ENCODE measurements around the gene DRAXIN.

DNA sequence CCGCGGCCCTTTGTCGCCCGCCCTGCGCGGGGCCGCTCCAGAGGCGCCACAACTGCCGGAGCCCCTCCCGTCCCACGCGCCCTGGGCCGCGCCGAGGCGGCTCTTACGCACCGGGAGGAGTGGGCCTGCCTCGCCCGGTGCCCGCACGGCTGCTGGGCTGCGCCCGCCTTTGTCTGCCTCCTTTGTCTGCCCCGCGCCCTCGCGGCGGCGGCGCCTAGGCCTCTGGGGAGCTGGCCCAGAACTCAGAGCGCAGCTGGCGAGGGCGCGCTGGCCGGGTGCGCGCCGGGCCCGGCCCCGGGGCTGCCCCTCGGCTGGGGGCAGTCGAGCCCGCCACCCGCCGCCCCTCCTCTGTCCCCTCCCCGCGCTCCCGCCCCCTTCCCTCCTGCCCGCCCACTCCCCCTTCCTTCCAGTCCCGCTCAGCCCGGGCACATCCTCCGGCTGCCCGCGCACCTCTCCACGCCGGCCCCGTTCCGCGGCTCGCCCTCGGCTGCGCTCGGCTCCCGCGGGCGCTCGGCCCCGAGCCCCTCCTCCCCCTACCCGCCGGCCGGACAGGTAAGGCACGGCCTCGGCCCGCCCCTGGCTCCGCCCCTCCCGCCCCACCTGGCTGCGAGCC is at the start of gene DRAXIN:
- TF ChIP-seq, protein P1, sequence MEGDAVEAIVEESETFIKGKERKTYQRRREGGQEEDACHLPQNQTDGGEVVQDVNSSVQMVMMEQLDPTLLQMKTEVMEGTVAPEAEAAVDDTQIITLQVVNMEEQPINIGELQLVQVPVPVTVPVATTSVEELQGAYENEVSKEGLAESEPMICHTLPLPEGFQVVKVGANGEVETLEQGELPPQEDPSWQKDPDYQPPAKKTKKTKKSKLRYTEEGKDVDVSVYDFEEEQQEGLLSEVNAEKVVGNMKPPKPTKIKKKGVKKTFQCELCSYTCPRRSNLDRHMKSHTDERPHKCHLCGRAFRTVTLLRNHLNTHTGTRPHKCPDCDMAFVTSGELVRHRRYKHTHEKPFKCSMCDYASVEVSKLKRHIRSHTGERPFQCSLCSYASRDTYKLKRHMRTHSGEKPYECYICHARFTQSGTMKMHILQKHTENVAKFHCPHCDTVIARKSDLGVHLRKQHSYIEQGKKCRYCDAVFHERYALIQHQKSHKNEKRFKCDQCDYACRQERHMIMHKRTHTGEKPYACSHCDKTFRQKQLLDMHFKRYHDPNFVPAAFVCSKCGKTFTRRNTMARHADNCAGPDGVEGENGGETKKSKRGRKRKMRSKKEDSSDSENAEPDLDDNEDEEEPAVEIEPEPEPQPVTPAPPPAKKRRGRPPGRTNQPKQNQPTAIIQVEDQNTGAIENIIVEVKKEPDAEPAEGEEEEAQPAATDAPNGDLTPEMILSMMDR (tag by site-specific recombination; IDR thresholded peaks at IDR 0.05), result no peak
- TF ChIP-seq ZNF510 (tag by site-specific recombination; IDR thresholded peaks at IDR 0.05; ENCODE audit: insufficient replicate concordance) (no peak), REPIN1 (tag by site-specific recombination; IDR thresholded peaks at IDR 0.05; ENCODE audit: low read depth) (no peak), YY1 (tag by site-specific recombination; IDR thresholded peaks at IDR 0.05) (no peak), ZNF658 (tag by site-specific recombination; IDR thresholded peaks at IDR 0.05) (no peak), ZNF561 (tag by site-specific recombination; IDR thresholded peaks at IDR 0.05; ENCODE audit: borderline replicate concordance) (peak; percentile 59; the same call in 1 of the 2 replicates), ZNF202 (tag by site-specific recombination; IDR thresholded peaks at IDR 0.05; ENCODE audit: borderline replicate concordance) (no peak), ZNF830 (tag by site-specific recombination; IDR thresholded peaks at IDR 0.05; ENCODE audit: low read depth) (no peak), ZNF133 (tag by site-specific recombination; IDR thresholded peaks at IDR 0.05) (no peak)
- TF ChIP-seq, protein P2, sequence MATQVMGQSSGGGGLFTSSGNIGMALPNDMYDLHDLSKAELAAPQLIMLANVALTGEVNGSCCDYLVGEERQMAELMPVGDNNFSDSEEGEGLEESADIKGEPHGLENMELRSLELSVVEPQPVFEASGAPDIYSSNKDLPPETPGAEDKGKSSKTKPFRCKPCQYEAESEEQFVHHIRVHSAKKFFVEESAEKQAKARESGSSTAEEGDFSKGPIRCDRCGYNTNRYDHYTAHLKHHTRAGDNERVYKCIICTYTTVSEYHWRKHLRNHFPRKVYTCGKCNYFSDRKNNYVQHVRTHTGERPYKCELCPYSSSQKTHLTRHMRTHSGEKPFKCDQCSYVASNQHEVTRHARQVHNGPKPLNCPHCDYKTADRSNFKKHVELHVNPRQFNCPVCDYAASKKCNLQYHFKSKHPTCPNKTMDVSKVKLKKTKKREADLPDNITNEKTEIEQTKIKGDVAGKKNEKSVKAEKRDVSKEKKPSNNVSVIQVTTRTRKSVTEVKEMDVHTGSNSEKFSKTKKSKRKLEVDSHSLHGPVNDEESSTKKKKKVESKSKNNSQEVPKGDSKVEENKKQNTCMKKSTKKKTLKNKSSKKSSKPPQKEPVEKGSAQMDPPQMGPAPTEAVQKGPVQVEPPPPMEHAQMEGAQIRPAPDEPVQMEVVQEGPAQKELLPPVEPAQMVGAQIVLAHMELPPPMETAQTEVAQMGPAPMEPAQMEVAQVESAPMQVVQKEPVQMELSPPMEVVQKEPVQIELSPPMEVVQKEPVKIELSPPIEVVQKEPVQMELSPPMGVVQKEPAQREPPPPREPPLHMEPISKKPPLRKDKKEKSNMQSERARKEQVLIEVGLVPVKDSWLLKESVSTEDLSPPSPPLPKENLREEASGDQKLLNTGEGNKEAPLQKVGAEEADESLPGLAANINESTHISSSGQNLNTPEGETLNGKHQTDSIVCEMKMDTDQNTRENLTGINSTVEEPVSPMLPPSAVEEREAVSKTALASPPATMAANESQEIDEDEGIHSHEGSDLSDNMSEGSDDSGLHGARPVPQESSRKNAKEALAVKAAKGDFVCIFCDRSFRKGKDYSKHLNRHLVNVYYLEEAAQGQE (tag by site-specific recombination; IDR thresholded peaks at IDR 0.05), result no peak
- TF ChIP-seq, protein P3, sequence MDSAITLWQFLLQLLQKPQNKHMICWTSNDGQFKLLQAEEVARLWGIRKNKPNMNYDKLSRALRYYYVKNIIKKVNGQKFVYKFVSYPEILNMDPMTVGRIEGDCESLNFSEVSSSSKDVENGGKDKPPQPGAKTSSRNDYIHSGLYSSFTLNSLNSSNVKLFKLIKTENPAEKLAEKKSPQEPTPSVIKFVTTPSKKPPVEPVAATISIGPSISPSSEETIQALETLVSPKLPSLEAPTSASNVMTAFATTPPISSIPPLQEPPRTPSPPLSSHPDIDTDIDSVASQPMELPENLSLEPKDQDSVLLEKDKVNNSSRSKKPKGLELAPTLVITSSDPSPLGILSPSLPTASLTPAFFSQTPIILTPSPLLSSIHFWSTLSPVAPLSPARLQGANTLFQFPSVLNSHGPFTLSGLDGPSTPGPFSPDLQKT (IDR thresholded peaks at IDR 0.05; ENCODE audit: borderline replicate concordance, low read depth, low read length), result no peak
- TF ChIP-seq, protein P4, sequence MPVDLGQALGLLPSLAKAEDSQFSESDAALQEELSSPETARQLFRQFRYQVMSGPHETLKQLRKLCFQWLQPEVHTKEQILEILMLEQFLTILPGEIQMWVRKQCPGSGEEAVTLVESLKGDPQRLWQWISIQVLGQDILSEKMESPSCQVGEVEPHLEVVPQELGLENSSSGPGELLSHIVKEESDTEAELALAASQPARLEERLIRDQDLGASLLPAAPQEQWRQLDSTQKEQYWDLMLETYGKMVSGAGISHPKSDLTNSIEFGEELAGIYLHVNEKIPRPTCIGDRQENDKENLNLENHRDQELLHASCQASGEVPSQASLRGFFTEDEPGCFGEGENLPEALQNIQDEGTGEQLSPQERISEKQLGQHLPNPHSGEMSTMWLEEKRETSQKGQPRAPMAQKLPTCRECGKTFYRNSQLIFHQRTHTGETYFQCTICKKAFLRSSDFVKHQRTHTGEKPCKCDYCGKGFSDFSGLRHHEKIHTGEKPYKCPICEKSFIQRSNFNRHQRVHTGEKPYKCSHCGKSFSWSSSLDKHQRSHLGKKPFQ (tag by site-specific recombination; IDR thresholded peaks at IDR 0.05), result no peak

Measured in HEK293 (cell line).